Endothelial cell of umbilical vein (primary cell): ENCODE results near the gene TBRG1. TPM values are rescaled to one million over a fixed set of nuclear protein-coding genes. Genes with fewer than 3 reads are reported as not detected.

Source experiments
- BruUV-seq: library from RNA; stranded (reverse); fragments of 400-500 nt; replicated peaks from 2 replicates; lab custom pipeline; 2021; lab: Mats Ljungman, UMichigan
- CTCF ChIA-PET: fragments of 300-600, 350-600 bp; sonication (Branson Sonifier 250); formaldehyde crosslinking; loops from one replicate; lab custom pipeline; 2021; ENCODE audit warnings: antibody characterized with exemption, inconsistent platforms; lab: Charles Lee
- POLR2A ChIA-PET: fragments of 300-600, 350-600 bp; sonication (Branson Sonifier 250); formaldehyde crosslinking; loops from one replicate; lab custom pipeline; 2021; ENCODE audit warnings: antibody characterized with exemption, inconsistent platforms; lab: Charles Lee
- DNase-seq: peaks from one replicate; pipeline ENCODE4 v3.0.0-alpha.2; 2011; ENCODE audit warnings: low read depth, low spot score
- FAIRE-seq: peaks from 2 replicates; lab custom pipeline; 2011; peaks lifted over from hg19 to GRCh38; lab: Jason Lieb, UNC
- H2AFZ ChIP-seq: 2 replicates; pipeline ENCODE4 v1.6.0; 2012; ENCODE audit warnings: low read depth, low read length, control low read depth, inconsistent platforms
- H3K27ac ChIP-seq: 2 replicates; pipeline ENCODE4 v1.5.1; 2011; ENCODE audit warnings: low read depth, mild to moderate bottlenecking, control low read depth, low read length, moderate library complexity; ENCODE audit not compliant: insufficient read depth
- H3K27me3 ChIP-seq, 2 experiments: 2 replicates each; pipeline versions ENCODE4 v1.6.0 to v1.6.1; 2011; ENCODE audit warnings: low read length in 2 of 2, mixed read lengths in 1 of 2; ENCODE audit not compliant: control insufficient read depth in 2 of 2, insufficient read depth in 2 of 2
- H3K36me3 ChIP-seq, 2 experiments: 2 replicates in 1 of 2; 3 replicates in 1 of 2; pipeline ENCODE4 v1.5.1; 2011; ENCODE audit warnings: low read length in 2 of 2, mild to moderate bottlenecking in 1 of 2, moderate library complexity in 1 of 2; ENCODE audit not compliant: control insufficient read depth in 2 of 2, insufficient read depth in 2 of 2; ENCODE audit errors: extremely low read depth in 1 of 2
- H3K4me1 ChIP-seq: 3 replicates; pipeline ENCODE4 v1.5.1; 2011; ENCODE audit warnings: mild to moderate bottlenecking, low read length; ENCODE audit not compliant: control insufficient read depth, insufficient read depth; ENCODE audit errors: extremely low read depth
- H3K4me2 ChIP-seq: 2 replicates; pipeline ENCODE4 v1.6.1; 2011; ENCODE audit warnings: low read length, control low read depth, mixed read lengths; ENCODE audit not compliant: insufficient read depth
- H3K4me3 ChIP-seq, 3 experiments: fragments of 200-600 bp in 1 of 3; sonication (generic), shearing (Covaris generic) in 1 of 3; replicated peaks in 1 of 3; 2 replicates each; pipeline ENCODE4 v1.5.1; 2011 to 2016; ENCODE audit warnings: control low read depth in 3 of 3, low read length in 3 of 3, mild to moderate bottlenecking in 2 of 3, inconsistent platforms in 1 of 3, low read depth in 1 of 3, moderate library complexity in 1 of 3; ENCODE audit not compliant: insufficient read depth in 1 of 3
- H3K79me2 ChIP-seq: 2 replicates; pipeline ENCODE4 v1.6.0; 2012; ENCODE audit warnings: low read length, inconsistent platforms; ENCODE audit not compliant: control insufficient read depth, insufficient read depth
- H3K9ac ChIP-seq: replicated peaks from 2 replicates; pipeline ENCODE3; 2011; ENCODE audit warnings: low read length, control low read depth; ENCODE audit not compliant: insufficient read depth; ENCODE audit errors: extremely low read depth
- H3K9me1 ChIP-seq: replicated peaks from 3 replicates; pipeline ENCODE4 v1.6.0; 2011; ENCODE audit warnings: mild to moderate bottlenecking, low read length; ENCODE audit not compliant: control insufficient read depth, insufficient read depth; ENCODE audit errors: extremely low read depth
- H3K9me3 ChIP-seq: replicated peaks from 2 replicates; pipeline ENCODE4 v1.5.1; 2012; ENCODE audit warnings: low read length, inconsistent platforms; ENCODE audit not compliant: control insufficient read depth, insufficient read depth
- H4K20me1 ChIP-seq: replicated peaks from 2 replicates; pipeline ENCODE3; 2011; ENCODE audit warnings: mild to moderate bottlenecking, low read length; ENCODE audit not compliant: control insufficient read depth, insufficient read depth; ENCODE audit errors: extremely low read depth
- EZH2 ChIP-seq: IDR thresholded peaks from 2 replicates; pipeline ENCODE4 v1.6.1; 2012; ENCODE audit warnings: borderline replicate concordance, low read depth, mild to moderate bottlenecking, moderate library complexity, low read length, inconsistent platforms; ENCODE audit not compliant: severe bottlenecking
- FOS ChIP-seq: IDR thresholded peaks from 2 replicates; pipeline ENCODE4 v1.6.1; 2011; ENCODE audit warnings: mild to moderate bottlenecking, low read length, moderate library complexity, borderline replicate concordance; ENCODE audit not compliant: insufficient read depth
- GATA2 ChIP-seq: IDR thresholded peaks from 2 replicates; pipeline ENCODE4 v1.7.0; 2011; ENCODE audit warnings: low read depth, mild to moderate bottlenecking, moderate library complexity, mixed read lengths, low read length; ENCODE audit not compliant: insufficient read length, insufficient read depth
- MAX ChIP-seq: IDR thresholded peaks from 2 replicates; pipeline ENCODE4 v1.6.1; 2011; ENCODE audit not compliant: insufficient read depth, insufficient read length
- dilution Hi-C: fragments of 300-500 bp; cut with MboI; formaldehyde crosslinking; loops from one replicate; pipeline ENCODE4 v1.15.0; 2019; ENCODE audit warnings: low sequenced_read_pairs; ENCODE audit not compliant: extremely low pct_ligation_motif_present
- intact Hi-C: fragments of 100-400 bp; cut with micrococcal nuclease; formaldehyde crosslinking; loops from one replicate; pipeline ENCODE4 v1.10.0; 2022
- polyA plus RNA-seq, 4 experiments: library from polyadenylated mRNA; depleted of rRNA in 3 of 4; stranded (reverse) in 3 of 4; unstranded in 1 of 4; fragments of >200 nt; gene quantifications; 2 replicates each; pipeline versions ENCODE4 v1.2.1 to v1.2.3, GENCODE V29; 2011 to 2012; ENCODE audit warnings: missing spikeins in 1 of 4
- total RNA-seq: library from RNA; stranded (reverse); gene quantifications from 2 replicates; pipeline ENCODE4 v1.2.3, GENCODE V29; 2021
- TF ChIP-seq, protein P1 (sequence below), 2 donors: IDR thresholded peaks; 1 replicate in 1 of 2; 2 replicates in 1 of 2; pipeline ENCODE4 v1.5.1; 2011; ENCODE audit warnings: low read length in 2 of 2, mild to moderate bottlenecking in 2 of 2, moderate library complexity in 2 of 2, control low read depth in 1 of 2, inconsistent platforms in 1 of 2, low read depth in 1 of 2; ENCODE audit not compliant: insufficient read depth in 1 of 2; ENCODE audit errors: extremely low read depth in 1 of 2

The TBRG1 gene
- total and polyA plus RNA-seq, 2 donors (not counting 3 experiments of a cell fraction or from before 2014, with no cell fraction given) = 22.4 to 29.6 TPM

- Histone ChIP-seq H3K9me1 (no peaks in the 10 kb centered on the region), H3K4me3 (no peak overlapping the region), H3K36me3 (no peaks in the 10 kb centered on the region), H4K20me1 (no peaks in the 10 kb centered on the region), H3K4me2 (no peak overlapping the region), H3K9me3 (no peaks in the 10 kb centered on the region), H3K27ac (no peak overlapping the region), H2AFZ (no peak overlapping the region), H3K9ac (no peak overlapping the region), H3K4me1 (no peaks in the 10 kb centered on the region), H3K27me3 (peaks cover 0 to 3% of the 10 kb centered on the region in 2 experiments), H3K79me2 (no peaks in the 10 kb centered on the region)
- dilution Hi-C loops = no loop called here
- intact Hi-C loops = no loop called here
- ChIA-PET CTCF (no interaction called here), POLR2A (no interaction called here)
- no TSS peak for BruUV-seq
- FAIRE-seq = no peak
- DNase-seq = no peak
- TF ChIP-seq EZH2 (no peak), FOS (no peak), MAX (no peak), GATA2 (no peak)
- TF ChIP-seq, protein P1, sequence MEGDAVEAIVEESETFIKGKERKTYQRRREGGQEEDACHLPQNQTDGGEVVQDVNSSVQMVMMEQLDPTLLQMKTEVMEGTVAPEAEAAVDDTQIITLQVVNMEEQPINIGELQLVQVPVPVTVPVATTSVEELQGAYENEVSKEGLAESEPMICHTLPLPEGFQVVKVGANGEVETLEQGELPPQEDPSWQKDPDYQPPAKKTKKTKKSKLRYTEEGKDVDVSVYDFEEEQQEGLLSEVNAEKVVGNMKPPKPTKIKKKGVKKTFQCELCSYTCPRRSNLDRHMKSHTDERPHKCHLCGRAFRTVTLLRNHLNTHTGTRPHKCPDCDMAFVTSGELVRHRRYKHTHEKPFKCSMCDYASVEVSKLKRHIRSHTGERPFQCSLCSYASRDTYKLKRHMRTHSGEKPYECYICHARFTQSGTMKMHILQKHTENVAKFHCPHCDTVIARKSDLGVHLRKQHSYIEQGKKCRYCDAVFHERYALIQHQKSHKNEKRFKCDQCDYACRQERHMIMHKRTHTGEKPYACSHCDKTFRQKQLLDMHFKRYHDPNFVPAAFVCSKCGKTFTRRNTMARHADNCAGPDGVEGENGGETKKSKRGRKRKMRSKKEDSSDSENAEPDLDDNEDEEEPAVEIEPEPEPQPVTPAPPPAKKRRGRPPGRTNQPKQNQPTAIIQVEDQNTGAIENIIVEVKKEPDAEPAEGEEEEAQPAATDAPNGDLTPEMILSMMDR (IDR thresholded peaks at IDR 0.05; ENCODE audit: extremely low read depth in 1 of 2, insufficient read depth in 1 of 2, low read depth in 1 of 2, low read length in 2 of 2) = no peak
Measured at GRCh38 chr11:124605719-124606118, 16.9 kb upstream of the TBRG1 start.
